Peyer's patch (tissue), 4 donors: ENCODE results near the gene PGLYRP3.

Experiments used
- CTCF ChIP-seq, 6 experiments: fragments of 450-650 bp in 4 of 6; fragments of 200-600 bp in 2 of 6; sonication (generic) in 1 of 6; IDR thresholded peaks; one replicate each; pipeline ENCODE4 v1.5.1; 2017 to 2019; ENCODE audit warnings: antibody characterized with exemption in 6 of 6, mild to moderate bottlenecking in 3 of 6, moderate library complexity in 1 of 6
- POLR2A ChIP-seq, 2 donors: fragments of 450-650 bp; IDR thresholded peaks; one replicate each; pipeline ENCODE4 v1.5.1; 2017; ENCODE audit warnings: antibody characterized with exemption in 2 of 2, mild to moderate bottlenecking in 2 of 2, moderate library complexity in 2 of 2

GRCh38 chr1:153260585-153261280, 52.0 kb downstream of the PGLYRP3 start:
- TF ChIP-seq POLR2A (IDR thresholded peaks at IDR 0.05) (no peak), CTCF (IDR thresholded peaks at IDR 0.05) (no peak)
